Sigmoid colon (tissue), 3 donors: ENCODE data around the gene ITPK1.

Source experiments
- POLR2A ChIP-seq, 2 donors: fragments of 450-650 bp; IDR thresholded peaks; one replicate each; pipeline ENCODE4 v1.6.1; 2016; ENCODE audit warnings: antibody characterized with exemption in 2 of 2, mild to moderate bottlenecking in 2 of 2, moderate library complexity in 2 of 2
- TF ChIP-seq, protein P1 (sequence below), 4 experiments: fragments of 450-650 bp in 3 of 4; fragments of 200-600 bp in 1 of 4; IDR thresholded peaks; one replicate each; pipeline ENCODE4 v1.5.1; 2016 to 2019; ENCODE audit warnings: antibody characterized with exemption in 4 of 4, mild to moderate bottlenecking in 3 of 4, moderate library complexity in 2 of 4

DNA sequence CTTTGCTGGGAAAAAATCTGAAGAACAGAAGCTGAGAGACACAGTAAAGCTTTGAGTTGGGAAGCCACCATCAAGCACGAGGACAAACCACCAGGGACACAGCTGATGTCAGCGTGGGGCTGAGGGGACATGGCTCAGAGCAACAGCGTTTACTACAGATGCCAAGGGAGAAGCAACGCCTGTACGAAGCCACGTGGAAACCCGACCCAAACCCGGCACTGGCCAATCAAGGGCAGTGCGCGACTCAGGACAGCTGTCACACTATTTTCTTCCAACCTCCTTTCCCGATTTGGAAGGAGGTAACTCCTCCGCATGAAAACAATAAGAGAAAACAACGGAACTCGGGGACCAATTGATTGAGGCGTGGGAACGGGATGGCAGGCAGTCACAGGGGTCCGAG lies 213.0 kb downstream of the ITPK1 start:
- TF ChIP-seq, protein P1, sequence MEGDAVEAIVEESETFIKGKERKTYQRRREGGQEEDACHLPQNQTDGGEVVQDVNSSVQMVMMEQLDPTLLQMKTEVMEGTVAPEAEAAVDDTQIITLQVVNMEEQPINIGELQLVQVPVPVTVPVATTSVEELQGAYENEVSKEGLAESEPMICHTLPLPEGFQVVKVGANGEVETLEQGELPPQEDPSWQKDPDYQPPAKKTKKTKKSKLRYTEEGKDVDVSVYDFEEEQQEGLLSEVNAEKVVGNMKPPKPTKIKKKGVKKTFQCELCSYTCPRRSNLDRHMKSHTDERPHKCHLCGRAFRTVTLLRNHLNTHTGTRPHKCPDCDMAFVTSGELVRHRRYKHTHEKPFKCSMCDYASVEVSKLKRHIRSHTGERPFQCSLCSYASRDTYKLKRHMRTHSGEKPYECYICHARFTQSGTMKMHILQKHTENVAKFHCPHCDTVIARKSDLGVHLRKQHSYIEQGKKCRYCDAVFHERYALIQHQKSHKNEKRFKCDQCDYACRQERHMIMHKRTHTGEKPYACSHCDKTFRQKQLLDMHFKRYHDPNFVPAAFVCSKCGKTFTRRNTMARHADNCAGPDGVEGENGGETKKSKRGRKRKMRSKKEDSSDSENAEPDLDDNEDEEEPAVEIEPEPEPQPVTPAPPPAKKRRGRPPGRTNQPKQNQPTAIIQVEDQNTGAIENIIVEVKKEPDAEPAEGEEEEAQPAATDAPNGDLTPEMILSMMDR (IDR thresholded peaks at IDR 0.05) = no peak
- no peak for TF ChIP-seq POLR2A (IDR thresholded peaks at IDR 0.05)
